Stimulated activated naive CD4-positive, alpha-beta T cell treated with Interleukin-2 at 50 U/mL for 16 hours (primary cell): ENCODE data around the gene TMEM229B.
A peak's percentile ranks its signal among the peaks of the same experiment; 100 is the strongest.

ENCODE experiments used
- DNase-seq: peaks from one replicate; lab custom pipeline; 2025; lab: John Stamatoyannopoulos, UW

Gene TMEM229B

DNA sequence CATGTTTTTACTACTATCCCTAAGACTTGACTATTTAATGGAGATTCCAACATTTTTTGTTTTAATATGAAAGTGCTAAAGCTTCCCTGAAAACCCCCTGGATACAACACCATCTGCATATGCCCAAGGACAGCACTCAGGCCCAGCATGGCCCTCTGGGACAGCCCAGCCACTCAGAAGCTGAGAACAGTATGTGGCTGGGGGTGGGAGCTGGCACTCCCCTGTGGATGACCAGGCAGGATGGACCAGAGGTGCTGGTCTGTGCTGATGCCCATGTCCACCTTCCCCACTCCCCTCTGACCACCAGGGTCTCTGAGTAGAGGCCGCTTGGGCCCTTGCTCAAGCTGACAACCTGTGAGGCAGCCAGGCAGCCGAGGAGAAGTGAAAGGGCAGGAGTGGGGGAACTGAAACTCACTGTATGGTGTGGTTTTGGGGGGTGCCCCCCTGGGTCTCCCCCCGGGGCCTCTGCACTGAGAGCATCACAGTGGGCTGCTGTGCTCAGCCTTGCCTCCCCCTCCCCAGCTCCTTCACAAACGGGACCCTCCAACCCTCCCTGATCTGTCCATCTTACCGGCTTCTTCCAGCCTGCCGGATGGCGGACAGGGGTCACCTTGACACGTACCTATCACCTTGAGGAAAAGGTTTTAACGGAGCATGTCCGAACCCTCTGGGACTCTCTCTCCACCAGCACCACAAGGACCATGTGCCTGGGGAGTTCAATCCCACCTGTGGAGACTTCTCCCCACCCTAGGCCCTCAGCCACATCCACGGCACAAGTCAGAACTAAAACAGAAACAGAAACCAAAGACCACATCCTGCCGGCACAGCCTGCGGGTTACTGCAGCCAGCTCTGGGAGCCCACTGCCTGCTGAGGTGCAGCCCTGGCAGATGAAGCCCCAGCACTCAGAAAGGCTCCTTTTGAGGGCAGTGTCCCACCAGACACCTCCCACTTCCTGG is at the start of gene TMEM229B:
TSS of gene TMEM229B (minus strand) at position 785 of the 957 bp plus-strand sequence. CDS start 14,798 bp downstream, outside the sequence.
- peak; percentile 63 for DNase-seq

- no peak for DNase-seq
These were observed 49.2 kb upstream of the TMEM229B start for GRCh38 chr14:67537736-67538135.

- DNase-seq = no peak
These were observed 47.6 kb upstream of the TMEM229B start for GRCh38 chr14:67536087-67536486.

DNA sequence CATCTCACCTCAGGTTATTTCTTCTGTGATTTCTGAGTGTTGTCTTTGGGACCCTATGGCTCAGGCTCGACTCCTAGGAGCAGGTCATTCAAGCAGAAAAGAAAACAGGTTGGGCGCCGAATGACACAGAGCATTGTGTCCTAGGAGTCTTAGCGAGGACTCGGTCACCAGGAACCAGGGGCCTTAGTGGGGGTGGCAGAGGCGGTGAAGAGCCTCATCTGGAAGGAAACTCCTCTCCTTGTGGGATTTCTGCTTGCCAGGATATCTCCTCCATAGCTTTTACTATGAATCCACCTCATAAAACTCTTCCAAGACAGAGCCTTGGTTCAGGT is 45.2 kb upstream of the TMEM229B start:
- no peak for DNase-seq

- DNase-seq = peak; percentile 46
These were observed 44.7 kb upstream of the TMEM229B start, which contains the start of gene PLEKHH1 for GRCh38 chr14:67532998-67533753. Gene PLEKHH1, plus strand, starts transcription at chr14:67533290. Its CDS starts 8,578 bp downstream, at chr14:67541868.

DNA sequence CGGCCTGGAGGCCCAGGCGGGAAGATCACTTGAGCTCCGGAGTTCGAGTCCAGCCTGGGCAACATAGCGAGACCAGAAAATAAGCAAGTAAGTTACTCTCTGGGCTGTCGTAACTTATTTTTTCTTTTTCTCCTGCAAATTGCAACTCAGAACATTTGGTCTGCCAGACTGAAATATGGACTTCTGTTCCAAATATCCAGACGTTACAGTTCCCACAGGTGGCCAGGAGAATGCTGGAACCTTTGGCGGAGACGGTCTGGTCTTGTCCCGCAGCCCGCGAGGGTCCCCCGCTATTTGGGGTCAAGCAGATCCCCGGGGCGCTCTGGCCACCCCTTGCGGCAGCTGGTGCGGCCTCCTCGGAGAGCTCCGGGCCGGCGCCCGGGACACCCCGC is 44.1 kb upstream of the TMEM229B start:
- no peak for DNase-seq

- DNase-seq = no peak
These were observed 41.7 kb upstream of the TMEM229B start for GRCh38 chr14:67529947-67530935.

GRCh38 chr14:67528276-67528675 is 39.8 kb upstream of the TMEM229B start:
- no peak for DNase-seq

GRCh38 chr14:67527756-67528155 is 39.2 kb upstream of the TMEM229B start:
- DNase-seq = no peak

- peak; percentile 8 for DNase-seq
These were observed 38.3 kb upstream of the TMEM229B start for GRCh38 chr14:67526676-67527459.

DNA sequence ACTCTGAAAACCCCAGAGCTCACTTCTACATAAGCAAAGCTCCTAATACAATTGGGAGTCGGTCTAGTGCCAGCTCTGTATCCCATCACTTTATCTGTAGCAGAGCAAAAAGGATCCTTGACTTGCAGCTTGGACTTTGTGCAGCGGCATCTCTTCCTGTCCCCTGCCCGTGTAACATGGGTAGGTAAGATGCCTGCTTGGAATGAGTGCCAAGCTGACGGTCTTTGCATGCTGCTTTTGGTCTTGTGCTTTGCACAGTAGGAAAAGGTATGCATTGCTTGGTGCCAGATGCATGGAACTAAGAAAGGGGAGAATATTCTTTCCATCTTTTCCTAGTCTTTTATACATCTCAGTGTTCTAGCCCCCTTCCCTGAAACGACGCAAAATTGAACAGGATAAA is 37.7 kb upstream of the TMEM229B start:
- DNase-seq = no peak

GRCh38 chr14:67525389-67525788 is 36.9 kb upstream of the TMEM229B start:
- DNase-seq = no peak

DNA sequence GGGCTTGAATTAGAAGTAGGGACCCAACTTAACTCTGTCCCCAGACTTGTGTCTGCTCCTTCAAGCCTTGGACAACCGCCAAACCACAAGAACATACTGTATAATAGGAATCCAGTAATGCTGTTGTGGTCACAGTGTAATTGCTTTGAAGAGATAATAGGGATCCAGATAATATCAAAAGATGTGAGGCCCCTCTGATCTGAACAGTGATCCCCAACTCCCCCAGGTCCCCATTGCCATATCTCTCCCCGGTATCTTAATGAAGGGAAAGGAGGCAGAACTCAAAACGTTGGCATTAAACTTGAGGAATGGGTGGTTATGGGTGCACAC is 36.1 kb upstream of the TMEM229B start:
- no peak for DNase-seq

- DNase-seq = no peak
These were observed 35.5 kb upstream of the TMEM229B start for GRCh38 chr14:67523764-67524633.

DNA sequence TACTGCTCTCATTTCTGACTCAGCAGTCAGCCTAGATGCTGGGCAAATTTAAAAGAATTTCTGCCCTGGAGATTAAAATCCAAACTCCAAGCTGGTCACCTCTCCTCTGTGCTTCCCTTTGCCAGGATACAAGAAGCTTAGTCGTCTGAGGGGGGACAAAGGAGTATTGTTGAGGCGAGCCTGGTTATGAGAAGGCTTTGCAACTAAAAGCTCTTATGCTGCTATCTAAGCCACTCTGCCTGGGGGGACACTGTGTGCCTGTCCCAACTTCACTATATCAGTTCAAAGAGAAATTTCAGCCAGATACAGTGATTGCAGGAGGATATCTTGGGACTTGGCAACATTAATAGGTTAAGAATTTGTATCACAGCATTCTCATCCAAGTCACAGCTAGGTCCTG is 33.7 kb upstream of the TMEM229B start:
- no peak for DNase-seq

- no peak for DNase-seq
These were observed 32.0 kb upstream of the TMEM229B start for GRCh38 chr14:67520482-67520881.

- DNase-seq = no peak
These were observed 30.9 kb upstream of the TMEM229B start for GRCh38 chr14:67519406-67519805.

- DNase-seq = no peak
These were observed 28.6 kb upstream of the TMEM229B start for GRCh38 chr14:67517083-67517482.

GRCh38 chr14:67516676-67517075 is 28.2 kb upstream of the TMEM229B start:
- no peak for DNase-seq
